Measurements from ENCODE around the gene ATP6V1E1.
"Not testable (repeated sequence)": the region's sequence is repeated elsewhere in the genome, so short reads cannot be mapped to it uniquely, and the experiment has no call there.

ATP6V1E1 gene

GRCh38 chr22:17628406-17629172 is at the start of gene ATP6V1E1:
ATP6V1E1 (minus strand) TSS chr22:17628749; CDS start chr22:17628635, 114 bp downstream.
- DNase-seq (ENCODE audit: low spot score) = peak; percentile 97

GRCh38 chr22:17675584-17675983 is 47.0 kb upstream of the ATP6V1E1 start:
- no peak for DNase-seq (ENCODE audit: low spot score)

DNA sequence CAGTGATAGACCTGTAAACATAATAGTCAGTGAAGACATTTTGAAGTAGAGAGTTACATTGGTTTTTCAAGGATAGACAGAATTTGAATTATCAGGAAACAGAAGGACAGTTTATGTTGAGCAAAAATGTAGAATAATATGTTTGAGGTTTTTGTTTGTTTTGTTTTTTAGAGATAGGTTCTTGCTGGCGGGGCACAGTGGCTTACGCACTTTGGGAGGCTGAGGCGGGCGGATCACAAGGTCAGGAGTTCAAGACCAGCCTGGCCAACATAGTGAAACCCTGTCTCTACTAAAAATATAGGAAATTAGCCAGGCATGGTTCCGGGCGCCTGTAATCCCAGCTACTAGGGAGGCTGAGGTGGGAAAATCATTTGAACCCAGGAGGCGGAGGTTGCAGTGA is 45.6 kb upstream of the ATP6V1E1 start:
- no peak for DNase-seq (ENCODE audit: low spot score)

GRCh38 chr22:17672417-17672991 is 44.0 kb upstream of the ATP6V1E1 start:
- DNase-seq (ENCODE audit: low spot score) = no peak

DNA sequence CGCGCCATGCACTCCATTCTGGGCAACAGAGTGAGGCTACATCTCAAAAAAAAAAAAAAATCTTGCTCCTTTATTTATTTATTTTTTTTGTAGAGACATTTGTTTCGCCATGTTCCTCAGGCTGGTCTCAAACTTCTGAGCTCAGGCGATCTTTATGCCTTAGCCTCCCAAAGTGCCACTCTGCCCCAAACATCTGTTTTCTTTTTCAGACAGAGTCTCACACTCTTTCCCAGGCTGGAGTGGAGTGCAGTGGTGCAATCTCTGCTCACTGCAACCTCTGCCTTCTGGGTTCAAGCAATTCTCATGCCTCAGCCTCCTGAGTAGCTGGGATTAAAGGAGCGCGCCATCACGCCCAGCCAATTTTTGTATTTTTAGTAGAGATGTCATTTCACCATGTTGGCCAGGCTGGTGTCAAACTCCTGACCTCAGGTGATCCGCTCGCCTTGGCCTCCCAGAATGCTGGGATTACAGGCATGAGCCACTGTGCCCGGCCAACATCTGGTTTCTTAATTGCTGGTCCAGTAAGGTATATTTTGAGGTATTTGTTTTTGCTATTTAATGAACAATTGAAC is 43.1 kb upstream of the ATP6V1E1 start:
- DNase-seq (ENCODE audit: low spot score) = not testable (repeated sequence)

GRCh38 chr22:17665854-17666253 is 37.3 kb upstream of the ATP6V1E1 start:
- DNase-seq (ENCODE audit: low spot score) = no peak

- no peak for DNase-seq (ENCODE audit: low spot score)
Observed at GRCh38 chr22:17665248-17665647, 36.7 kb upstream of the ATP6V1E1 start.

GRCh38 chr22:17664414-17665055 is 36.0 kb upstream of the ATP6V1E1 start:
- no peak for DNase-seq (ENCODE audit: low spot score)

DNA sequence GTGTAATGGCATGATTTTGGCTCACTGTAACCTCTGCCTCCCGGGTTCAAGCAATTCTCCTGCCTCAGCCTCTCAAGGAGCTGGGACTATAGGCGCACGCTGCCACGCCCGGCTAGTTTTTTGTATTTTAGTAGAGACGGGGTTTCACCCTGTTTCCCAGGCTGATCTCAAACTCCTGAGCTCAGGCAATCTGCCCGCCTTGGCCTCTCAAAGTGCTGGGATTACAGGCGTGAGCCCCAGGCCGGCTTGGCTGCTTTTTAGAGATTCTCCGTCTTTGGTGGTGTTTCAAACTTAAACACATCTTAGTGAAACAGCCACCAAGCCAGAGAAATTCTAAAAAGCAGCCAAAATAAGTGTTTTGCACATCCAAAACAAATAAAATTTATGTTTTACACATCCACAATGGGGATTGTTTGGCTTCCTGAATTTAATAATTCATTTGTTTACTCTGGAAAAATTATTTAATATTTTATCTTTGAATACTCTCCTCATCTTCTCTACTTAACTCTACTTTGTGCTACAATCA is 28.4 kb upstream of the ATP6V1E1 start:
- no peak for DNase-seq (ENCODE audit: low spot score)

DNA sequence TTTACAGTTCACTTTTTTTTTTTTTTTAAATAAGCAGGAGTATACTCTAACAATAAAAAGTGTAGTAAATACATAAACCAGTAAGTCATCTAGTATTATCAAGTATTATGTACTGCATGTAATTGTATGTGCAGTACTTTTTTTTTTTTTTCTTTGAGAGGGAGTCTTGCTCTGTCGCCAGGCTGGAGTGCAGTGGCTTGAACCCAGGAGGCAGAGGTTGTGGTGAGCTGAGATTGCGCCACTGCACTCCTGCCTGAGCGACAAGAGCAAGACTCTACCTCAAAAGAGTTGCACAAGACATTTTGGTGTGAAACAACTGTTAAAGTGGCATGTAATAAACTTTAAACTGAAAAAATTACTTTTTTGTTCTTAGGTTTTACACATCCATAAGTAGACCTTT is 26.7 kb upstream of the ATP6V1E1 start:
- DNase-seq (ENCODE audit: low spot score) = no peak

- DNase-seq (ENCODE audit: low spot score) = no peak
Observed at GRCh38 chr22:17648569-17648968, 20.0 kb upstream of the ATP6V1E1 start.

GRCh38 chr22:17647991-17648390 is 19.4 kb upstream of the ATP6V1E1 start:
- no peak for DNase-seq (ENCODE audit: low spot score)

- no peak for DNase-seq (ENCODE audit: low spot score)
Observed at GRCh38 chr22:17647452-17647851, 18.9 kb upstream of the ATP6V1E1 start.

- not testable (repeated sequence) for DNase-seq (ENCODE audit: low spot score)
Observed at GRCh38 chr22:17642357-17642756, 13.8 kb upstream of the ATP6V1E1 start.

- DNase-seq (ENCODE audit: low spot score) = no peak
Observed at GRCh38 chr22:17641269-17641668, 12.7 kb upstream of the ATP6V1E1 start.

GRCh38 chr22:17639247-17639741 is 10.7 kb upstream of the ATP6V1E1 start:
- DNase-seq (ENCODE audit: low spot score) = peak; percentile 59

- peak; percentile 88 for DNase-seq (ENCODE audit: low spot score)
Observed at GRCh38 chr22:17638432-17639246, 10.1 kb upstream of the ATP6V1E1 start, which contains the start of gene BCL2L13. BCL2L13 (plus strand) TSS chr22:17638757; CDS start chr22:17655712, 16,955 bp downstream.

- peak; percentile 56 for DNase-seq (ENCODE audit: low spot score)
Observed at GRCh38 chr22:17638182-17638431, 9.6 kb upstream of the ATP6V1E1 start.

GRCh38 chr22:17637490-17638181 is 9.1 kb upstream of the ATP6V1E1 start:
- DNase-seq (ENCODE audit: low spot score) = no peak

DNA sequence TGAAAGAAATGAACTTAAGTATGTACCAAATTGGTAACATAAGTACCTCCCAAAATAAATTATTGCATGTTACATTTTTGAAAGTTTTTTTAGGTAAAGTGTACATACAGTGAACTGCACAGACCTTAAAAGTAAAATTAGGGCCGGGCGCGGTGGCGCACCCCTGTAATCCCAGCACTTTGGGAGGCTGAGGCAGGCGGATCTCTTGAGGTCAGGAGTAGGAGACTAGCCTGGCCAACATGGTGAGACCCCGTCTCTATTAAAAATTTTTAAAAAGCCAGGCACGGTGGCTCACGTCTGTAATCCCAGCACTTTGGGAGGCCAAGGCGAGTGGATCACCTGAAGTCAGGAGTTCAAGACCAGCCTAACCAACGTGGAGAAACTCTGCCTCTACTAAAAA is 8.3 kb upstream of the ATP6V1E1 start:
- not testable (repeated sequence) for DNase-seq (ENCODE audit: low spot score)

- no peak for DNase-seq (ENCODE audit: low spot score)
Observed at GRCh38 chr22:17634696-17635095, 6.1 kb upstream of the ATP6V1E1 start.

All from LoVo (cell line).